ENCODE data around the gene MKNK1. TPM values are rescaled to one million over a fixed set of nuclear protein-coding genes. Genes with fewer than 3 reads are reported as not detected.

Gene MKNK1
- total and polyA plus RNA-seq, 2 of the 4 experiments (the other 2 are of a cell fraction), result 14.3 to 35.2 TPM

GRCh38 chr1:46637444-46638083 lies 33.5 kb upstream of the MKNK1 start:
- no peak overlapping the region for H4K8ac ChIP-seq (ENCODE audit: low read depth in 2 of 2, low read length in 2 of 2)
- H2BK20ac ChIP-seq (ENCODE audit: low read depth, low read length), result no peak overlapping the region
- no peak overlapping the region for H2AFZ ChIP-seq (replicated peaks; ENCODE audit: low read length, poor library complexity)
- no TSS peak for BruUV-seq (replicated peaks)
- no peaks in the 10 kb centered on the region for H3K79me1 ChIP-seq (ENCODE audit: low read depth in 1 of 2, low read length in 2 of 2)
- no peak overlapping the region for H3K14ac ChIP-seq (replicated peaks; ENCODE audit: low read depth, low read length)
- H3K27me3 ChIP-seq (ENCODE audit: control insufficient read depth, insufficient read depth, low read length), result no peaks in the 10 kb centered on the region
- H4K91ac ChIP-seq (ENCODE audit: insufficient read depth, low read depth, low read length), result no peak overlapping the region
- WGBS, 2 experiments (ENCODE audit: extremely low coverage in 2 of 2, insufficient read length in 1 of 2), result no CpG with 5 or more reads among the region's 2 CpGs
- H4K20me1 ChIP-seq (ENCODE audit: insufficient read depth, low read length), result no peaks in the 10 kb centered on the region
- no peak overlapping the region for H3K18ac ChIP-seq (ENCODE audit: low read depth, low read length)
- H3K4ac ChIP-seq (ENCODE audit: low read depth, low read length), result no peak overlapping the region
- H4K5ac ChIP-seq (ENCODE audit: low read depth, low read length), result no peak overlapping the region
- no peak overlapping the region for H2BK5ac ChIP-seq (ENCODE audit: low read depth, low read length, poor library complexity, severe bottlenecking)
- ATAC-seq (ENCODE audit: low read depth), result no peak
- peaks cover 3% of the 10 kb centered on the region; the same call in 1 of the 2 replicates for H3K9me1 ChIP-seq (ENCODE audit: insufficient read depth, low read length)
- no peak overlapping the region for H3K56ac ChIP-seq (ENCODE audit: extremely low read depth, insufficient read depth, low read length)
- TF ChIP-seq CHD1 (IDR thresholded peaks at IDR 0.05; ENCODE audit: low read depth, low read length) (no peak), RCOR1 (IDR thresholded peaks at IDR 0.05; ENCODE audit: insufficient replicate concordance, low read length) (no peak), MAZ (IDR thresholded peaks at IDR 0.05; ENCODE audit: borderline replicate concordance, low read depth, low read length) (no peak), SMC3 (IDR thresholded peaks at IDR 0.05; ENCODE audit: low read depth, low read length) (no peak), CEBPB (IDR thresholded peaks at IDR 0.05; ENCODE audit: low read depth, low read length) (no peak), POLR2A (IDR thresholded peaks at IDR 0.05; ENCODE audit: low read depth, low read length) (no peak), FOS (IDR thresholded peaks at IDR 0.05; ENCODE audit: low read depth, low read length) (no peak), RFX5 (IDR thresholded peaks at IDR 0.05; ENCODE audit: low read depth, low read length) (no peak), BHLHE40 (IDR thresholded peaks at IDR 0.05; ENCODE audit: low read depth, low read length) (no peak), MXI1 (IDR thresholded peaks at IDR 0.05; ENCODE audit: borderline replicate concordance, low read depth, low read length) (no peak)
- ChIA-PET POLR2A (ENCODE audit: unreplicated experiment) (no interaction called here), CTCF (interaction anchor here (1.0 kb wide), 1 partner anchor 15 kb away, joined by 3 read pairs; no protein-coding TSS in a partner anchor)
- H3K9ac ChIP-seq (ENCODE audit: low read depth, low read length), result no peak overlapping the region
- H2BK120ac ChIP-seq (ENCODE audit: low read depth, low read length), result no peak overlapping the region
- no peak overlapping the region for H3K23ac ChIP-seq (ENCODE audit: low read depth, low read length)
- no peak overlapping the region for H2AK5ac ChIP-seq (ENCODE audit: low read depth, low read length)
- in situ Hi-C loops (cut with MboI; ENCODE audit: low sequenced_read_pairs) (no loop called here), intact Hi-C loops (cut with micrococcal nuclease) (no loop called here), dilution Hi-C loops (cut with HindIII; ENCODE audit: low sequenced_read_pairs, unreplicated experiment) (no loop called here)
- no peak overlapping the region for H3K4me2 ChIP-seq (ENCODE audit: low read depth, low read length)
- H3K4me1 ChIP-seq (ENCODE audit: control insufficient read depth, insufficient read depth, low read length), result no peaks in the 10 kb centered on the region
- H2BK15ac ChIP-seq (ENCODE audit: low read depth, low read length), result no peak overlapping the region
- H3K36me3 ChIP-seq (ENCODE audit: control insufficient read depth, insufficient read depth, low read length), result peaks cover 19% of the 10 kb centered on the region
- no peak overlapping the region for H2AK9ac ChIP-seq (replicated peaks; ENCODE audit: low read depth, low read length, poor library complexity)
- no peak overlapping the region for H3K27ac ChIP-seq (ENCODE audit: insufficient read depth, low read length)
- DNase-seq, result no peak
- H3K9me3 ChIP-seq (ENCODE audit: control insufficient read depth, insufficient read depth, low read length), result no peaks in the 10 kb centered on the region
- no peak overlapping the region for H3K4me3 ChIP-seq (ENCODE audit: insufficient read depth, low read depth, low read length)

Measured in IMR-90 (cell line).